GM13976 (cell line): ENCODE measurements around the gene WDFY1.
"Not testable (repeated sequence)": the region's sequence is repeated elsewhere in the genome, so short reads cannot be mapped to it uniquely, and the experiment has no call there.

Experiments used
- DNase-seq: peaks from one replicate; pipeline ENCODE4 v3.0.0; 2012; ENCODE audit warnings: low spot score
- in situ Hi-C: fragments of 300-500 bp; cut with MboI; formaldehyde crosslinking; loops from one replicate; pipeline ENCODE4 v1.12.0; 2022; ENCODE audit warnings: low sequenced_read_pairs, mixed read lengths, inconsistent platforms; ENCODE audit not compliant: unreplicated experiment
- TF ChIP-seq, protein P1 (sequence below): IDR thresholded peaks from 2 replicates; pipeline ENCODE4 v1.5.1; 2012; ENCODE audit warnings: borderline replicate concordance, mild to moderate bottlenecking; ENCODE audit not compliant: insufficient read depth; ENCODE audit errors: extremely low read depth, missing control alignments, control extremely low read depth

Gene WDFY1

DNA sequence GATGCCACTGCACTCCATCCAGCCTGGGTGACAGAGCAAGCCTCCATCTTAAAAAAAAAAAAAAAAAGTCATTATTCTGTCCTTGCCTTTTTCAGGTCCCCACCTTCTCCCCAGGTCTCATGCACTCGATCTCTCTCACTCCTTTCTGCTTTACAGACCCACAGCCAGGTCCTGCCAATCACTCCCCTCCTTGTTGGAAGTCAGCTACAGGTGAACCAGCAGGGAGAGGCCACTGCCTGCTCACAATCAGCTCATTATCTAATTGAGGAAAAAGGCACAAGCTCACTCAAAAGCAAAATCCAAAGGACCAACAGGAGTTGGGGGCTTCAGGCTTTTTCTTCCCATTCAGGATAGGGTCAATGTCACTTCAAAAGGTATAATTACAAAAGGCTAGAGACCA, 2.0 kb downstream of the WDFY1 start:
- in situ Hi-C loops, result no loop called here
- no peak for DNase-seq
- TF ChIP-seq, protein P1, sequence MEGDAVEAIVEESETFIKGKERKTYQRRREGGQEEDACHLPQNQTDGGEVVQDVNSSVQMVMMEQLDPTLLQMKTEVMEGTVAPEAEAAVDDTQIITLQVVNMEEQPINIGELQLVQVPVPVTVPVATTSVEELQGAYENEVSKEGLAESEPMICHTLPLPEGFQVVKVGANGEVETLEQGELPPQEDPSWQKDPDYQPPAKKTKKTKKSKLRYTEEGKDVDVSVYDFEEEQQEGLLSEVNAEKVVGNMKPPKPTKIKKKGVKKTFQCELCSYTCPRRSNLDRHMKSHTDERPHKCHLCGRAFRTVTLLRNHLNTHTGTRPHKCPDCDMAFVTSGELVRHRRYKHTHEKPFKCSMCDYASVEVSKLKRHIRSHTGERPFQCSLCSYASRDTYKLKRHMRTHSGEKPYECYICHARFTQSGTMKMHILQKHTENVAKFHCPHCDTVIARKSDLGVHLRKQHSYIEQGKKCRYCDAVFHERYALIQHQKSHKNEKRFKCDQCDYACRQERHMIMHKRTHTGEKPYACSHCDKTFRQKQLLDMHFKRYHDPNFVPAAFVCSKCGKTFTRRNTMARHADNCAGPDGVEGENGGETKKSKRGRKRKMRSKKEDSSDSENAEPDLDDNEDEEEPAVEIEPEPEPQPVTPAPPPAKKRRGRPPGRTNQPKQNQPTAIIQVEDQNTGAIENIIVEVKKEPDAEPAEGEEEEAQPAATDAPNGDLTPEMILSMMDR, result no peak

DNA sequence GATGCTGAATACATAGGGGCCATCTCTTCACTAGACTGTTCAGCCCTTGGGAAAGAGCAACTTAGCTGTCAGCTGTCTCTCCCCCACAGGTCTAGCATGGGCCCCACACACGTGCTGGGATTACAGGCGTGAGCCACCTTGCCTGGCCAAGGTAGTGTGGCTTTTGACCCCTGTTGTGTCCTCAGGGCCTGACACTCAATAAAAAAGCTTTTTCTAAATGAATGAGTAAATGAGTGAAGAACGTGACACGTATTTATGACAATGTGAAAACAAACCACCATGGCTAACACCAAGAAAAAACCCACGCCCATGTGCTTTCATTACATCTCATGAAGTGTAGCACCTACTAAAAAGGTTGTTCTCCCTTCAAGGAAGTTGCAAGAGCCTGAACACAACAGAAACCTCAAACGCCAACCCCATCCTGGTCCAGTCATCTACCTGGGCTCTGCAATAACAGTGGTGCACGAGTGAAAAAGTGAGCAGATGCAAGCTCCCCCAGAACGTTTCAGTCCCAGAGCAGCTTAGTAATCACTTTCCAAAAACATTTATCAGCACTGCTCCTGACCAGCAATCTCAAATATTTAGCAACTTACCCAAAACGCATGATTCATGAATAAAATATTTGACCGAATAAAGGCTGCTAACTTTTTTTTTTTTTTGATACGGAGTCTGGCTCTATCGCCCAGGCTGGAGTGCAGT, 3.4 kb downstream of the WDFY1 start:
- TF ChIP-seq, protein P1, result no peak
- in situ Hi-C loops, result no loop called here
- DNase-seq, result peak; percentile 67

DNA sequence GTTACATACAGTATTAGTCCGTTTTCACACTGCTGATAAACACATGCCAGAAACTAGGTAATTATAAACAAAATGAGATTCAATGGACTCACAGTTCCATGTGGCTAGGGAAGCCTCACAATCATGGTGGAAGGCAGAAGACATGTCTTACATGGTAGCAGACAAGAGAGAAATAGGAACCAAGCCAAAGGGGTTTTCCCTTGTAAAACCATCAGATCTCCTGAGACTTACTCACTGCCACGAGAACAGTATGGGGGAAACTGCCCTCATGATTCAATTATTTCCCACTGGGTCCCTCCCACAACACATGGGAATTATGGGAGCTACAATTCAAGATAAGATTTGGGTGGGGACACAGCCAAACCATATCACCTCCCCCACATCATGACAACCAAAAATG, 5.7 kb downstream of the WDFY1 start:
- DNase-seq, in situ Hi-C loops: not testable (repeated sequence)

DNA sequence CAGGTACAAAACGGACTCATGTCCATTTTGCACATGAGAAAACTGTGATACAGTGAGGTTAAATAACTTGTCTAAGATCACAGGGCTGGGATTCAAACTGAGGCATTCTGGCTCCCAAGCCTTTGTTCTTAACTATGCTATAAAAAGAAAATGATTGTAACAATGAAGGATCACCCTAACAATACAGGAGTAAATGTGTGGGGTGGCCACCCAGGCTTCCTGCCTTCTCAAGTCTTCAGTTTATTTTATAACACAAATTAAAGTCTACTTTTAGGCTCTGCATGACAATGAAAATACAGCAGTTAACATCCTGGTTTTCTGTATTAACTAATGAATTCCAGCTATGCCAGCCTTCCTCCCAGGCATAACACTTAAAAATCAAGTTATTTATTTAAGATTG, 7.6 kb downstream of the WDFY1 start:
- TF ChIP-seq, protein P1, result no peak
- in situ Hi-C loops, result no loop called here
- DNase-seq, result no peak

DNA sequence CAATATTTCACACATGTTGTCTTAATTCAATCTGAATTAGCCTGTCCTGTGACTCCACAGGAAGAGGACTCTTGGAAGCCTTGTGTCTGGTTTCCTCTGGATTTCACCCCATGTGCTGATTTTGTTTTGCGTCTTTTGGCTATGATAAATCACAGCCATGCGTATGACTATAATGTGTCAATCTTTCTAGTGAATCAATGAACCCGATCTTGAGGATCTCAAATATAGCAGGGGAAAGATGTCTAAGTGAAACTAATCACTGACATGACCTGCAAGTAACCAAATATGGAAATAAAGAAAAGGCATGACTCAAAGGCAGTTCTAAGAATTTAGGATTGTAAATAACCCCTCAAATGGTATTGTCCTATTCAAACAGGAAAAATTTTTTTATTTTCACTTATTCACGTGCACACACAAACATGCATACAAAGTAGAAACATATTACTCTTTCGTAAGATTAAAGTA, 8.2 kb downstream of the WDFY1 start:
- no peak for DNase-seq
- TF ChIP-seq, protein P1, result no peak
- in situ Hi-C loops, result no loop called here

DNA sequence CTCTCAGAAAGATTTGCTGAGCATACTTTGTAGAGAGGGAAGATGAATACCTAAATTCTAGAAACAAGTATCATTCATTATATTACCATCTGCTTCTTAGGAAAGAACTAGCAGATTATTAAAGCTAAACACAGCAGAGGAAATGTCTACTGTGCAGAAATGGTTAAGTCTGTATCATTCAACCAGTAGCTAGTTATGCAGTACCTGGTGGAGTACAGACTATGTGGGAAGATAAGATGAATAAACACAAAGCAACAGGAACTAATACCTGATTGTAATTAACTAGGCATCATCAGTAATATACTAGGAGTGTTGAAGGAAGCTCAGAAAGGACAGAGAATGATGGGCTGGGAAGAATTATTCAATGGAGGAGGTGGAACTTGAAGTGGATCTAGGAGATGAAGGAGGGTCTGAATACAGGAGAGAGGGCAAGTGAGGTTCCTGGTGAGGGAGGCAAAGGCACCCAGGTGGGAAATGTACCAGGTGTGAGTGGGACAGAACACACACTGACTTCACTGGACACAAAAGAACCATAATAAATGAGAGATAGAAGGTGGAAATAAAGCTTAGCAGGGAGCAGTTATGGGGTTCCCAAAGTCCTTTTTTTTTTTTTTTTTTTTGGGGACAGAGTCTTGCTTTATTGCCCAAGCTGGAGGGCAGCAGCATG, 9.5 kb downstream of the WDFY1 start:
- in situ Hi-C loops, result no loop called here
- TF ChIP-seq, protein P1, result no peak
- no peak for DNase-seq

DNA sequence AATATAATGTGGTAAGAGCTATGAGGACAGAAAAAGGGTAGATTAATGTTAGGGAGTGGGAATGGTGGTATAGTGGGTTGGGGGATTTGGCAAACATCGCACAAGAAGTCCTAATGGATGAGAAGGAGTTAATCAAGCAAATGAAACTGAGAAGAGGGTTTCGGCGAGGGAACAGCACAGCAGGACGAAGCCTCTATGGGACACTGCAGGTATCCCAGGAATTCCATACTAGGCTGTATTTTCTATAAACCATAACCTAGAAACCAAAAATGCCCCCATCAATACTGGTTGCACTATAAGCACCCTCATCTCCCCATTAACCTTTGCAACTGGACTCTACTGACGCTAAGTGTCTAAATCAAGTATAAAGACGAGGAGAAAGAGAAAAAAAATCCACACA, 10.3 kb downstream of the WDFY1 start:
- DNase-seq, result no peak
- TF ChIP-seq, protein P1, result no peak
- in situ Hi-C loops, result no loop called here
